Mesangial cell (primary cell): ENCODE results near the gene PLAC9. TPM values are rescaled to one million over a fixed set of nuclear protein-coding genes. Genes with fewer than 3 reads are reported as not detected.

ENCODE experiments used
- total RNA-seq: library from RNA; depleted of rRNA; stranded (reverse); fragments of >200 nt; gene quantifications from 2 replicates; pipeline ENCODE4 v1.2.3, GENCODE V29; 2015

The PLAC9 gene
- not detected in 2 replicates for total RNA-seq

GRCh38 chr10:80132299-80133139, at the start of gene PLAC9:
Gene PLAC9, plus strand, starts transcription at chr10:80132730. Its CDS starts 33 bp downstream, at chr10:80132763.

Other genes with a start within 250 kb of the PLAC9 start
- gene SFTPD, start 183.6 kb upstream of the PLAC9 start, total RNA-seq = 0.63 TPM in 1 of 2 replicates, not detected in the other
- 11.7 and 16.9 TPM in 2 replicates for gene TMEM254, start 54.1 kb upstream of the PLAC9 start, total RNA-seq
- 136 and 204 TPM in 2 replicates for gene ANXA11, start 72.8 kb downstream of the PLAC9 start, total RNA-seq
- gene MAT1A, start 156.9 kb downstream of the PLAC9 start, total RNA-seq = not detected in 2 replicates
- not detected in 2 replicates for gene DYDC1, start 224.0 kb downstream of the PLAC9 start, total RNA-seq
- not detected in 2 replicates for gene DYDC2, start 224.1 kb downstream of the PLAC9 start, total RNA-seq